ENCODE measurements around the gene TVP23A. TPM values are rescaled to one million over a fixed set of nuclear protein-coding genes. Genes with fewer than 3 reads are reported as not detected.

Gene TVP23A
- total RNA-seq, 1 donor from 2014 or later, result 0.21 TPM

DNA sequence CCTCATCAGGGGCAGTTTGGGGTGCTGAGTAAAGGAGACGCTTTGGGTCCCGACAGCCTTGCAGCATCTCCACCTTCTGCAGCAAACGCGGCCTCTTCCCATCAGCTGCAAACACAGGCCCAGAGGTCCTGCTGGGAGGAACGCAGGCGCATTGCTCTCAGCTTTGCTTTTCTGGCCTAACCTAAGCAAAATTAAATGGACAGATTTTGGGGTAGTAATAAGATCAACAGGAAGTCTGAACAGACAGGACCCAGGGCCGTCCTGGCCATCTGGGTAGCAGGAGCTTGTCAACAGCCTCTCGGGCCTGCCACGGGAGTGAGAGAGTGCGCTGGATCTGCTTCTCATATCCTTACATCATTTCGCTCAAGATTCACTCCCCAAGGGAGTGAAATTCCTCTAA, 67.8 kb downstream of the TVP23A start:
- no peak overlapping the region for H3K4me3 ChIP-seq (ENCODE audit: low read depth, low read length)
- DNase-seq (ENCODE audit: low read depth), result no peak
- no peaks in the 10 kb centered on the region for H3K36me3 ChIP-seq (ENCODE audit: control insufficient read depth, insufficient read depth, low read length)
- TF ChIP-seq, protein P1, sequence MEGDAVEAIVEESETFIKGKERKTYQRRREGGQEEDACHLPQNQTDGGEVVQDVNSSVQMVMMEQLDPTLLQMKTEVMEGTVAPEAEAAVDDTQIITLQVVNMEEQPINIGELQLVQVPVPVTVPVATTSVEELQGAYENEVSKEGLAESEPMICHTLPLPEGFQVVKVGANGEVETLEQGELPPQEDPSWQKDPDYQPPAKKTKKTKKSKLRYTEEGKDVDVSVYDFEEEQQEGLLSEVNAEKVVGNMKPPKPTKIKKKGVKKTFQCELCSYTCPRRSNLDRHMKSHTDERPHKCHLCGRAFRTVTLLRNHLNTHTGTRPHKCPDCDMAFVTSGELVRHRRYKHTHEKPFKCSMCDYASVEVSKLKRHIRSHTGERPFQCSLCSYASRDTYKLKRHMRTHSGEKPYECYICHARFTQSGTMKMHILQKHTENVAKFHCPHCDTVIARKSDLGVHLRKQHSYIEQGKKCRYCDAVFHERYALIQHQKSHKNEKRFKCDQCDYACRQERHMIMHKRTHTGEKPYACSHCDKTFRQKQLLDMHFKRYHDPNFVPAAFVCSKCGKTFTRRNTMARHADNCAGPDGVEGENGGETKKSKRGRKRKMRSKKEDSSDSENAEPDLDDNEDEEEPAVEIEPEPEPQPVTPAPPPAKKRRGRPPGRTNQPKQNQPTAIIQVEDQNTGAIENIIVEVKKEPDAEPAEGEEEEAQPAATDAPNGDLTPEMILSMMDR (IDR thresholded peaks at IDR 0.05; ENCODE audit: insufficient read depth, low read length, poor library complexity, severe bottlenecking), result no peak
- no peaks in the 10 kb centered on the region for H3K27me3 ChIP-seq (ENCODE audit: control insufficient read depth, insufficient read depth, low read length)

GRCh38 chr16:10745841-10746240, 72.8 kb downstream of the TVP23A start:
- Histone ChIP-seq H3K36me3 (ENCODE audit: control insufficient read depth, insufficient read depth, low read length) (no peaks in the 10 kb centered on the region), H3K4me3 (ENCODE audit: low read depth, low read length) (no peak overlapping the region), H3K27me3 (ENCODE audit: control insufficient read depth, insufficient read depth, low read length) (no peaks in the 10 kb centered on the region)
- TF ChIP-seq, protein P1 (IDR thresholded peaks at IDR 0.05; ENCODE audit: insufficient read depth, low read length, poor library complexity, severe bottlenecking), result no peak
- DNase-seq (ENCODE audit: low read depth), result no peak

GRCh38 chr16:10744370-10745030, 74.1 kb downstream of the TVP23A start:
- DNase-seq (ENCODE audit: low read depth), result no peak
- TF ChIP-seq, protein P1 (IDR thresholded peaks at IDR 0.05; ENCODE audit: insufficient read depth, low read length, poor library complexity, severe bottlenecking), result no peak
- peak overlapping the region; percentile 51 for H3K4me3 ChIP-seq (ENCODE audit: low read depth, low read length)
- H3K36me3 ChIP-seq (ENCODE audit: control insufficient read depth, insufficient read depth, low read length), result no peaks in the 10 kb centered on the region
- H3K27me3 ChIP-seq (ENCODE audit: control insufficient read depth, insufficient read depth, low read length), result no peaks in the 10 kb centered on the region

GRCh38 chr16:10743610-10744369, 74.8 kb downstream of the TVP23A start, which contains the start of gene NUBP1:
Gene NUBP1 (plus strand): TSS chr16:10743842. CDS start chr16:10743864, 22 bp downstream.
- TF ChIP-seq, protein P1 (IDR thresholded peaks at IDR 0.05; ENCODE audit: insufficient read depth, low read length, poor library complexity, severe bottlenecking), result no peak
- Histone ChIP-seq H3K4me3 (ENCODE audit: low read depth, low read length) (peak within 1 kb of the TSS; percentile 74), H3K27me3 (ENCODE audit: control insufficient read depth, insufficient read depth, low read length) (no peaks in the 10 kb centered on the region), H3K36me3 (ENCODE audit: control insufficient read depth, insufficient read depth, low read length) (no peaks in the 10 kb centered on the region)
- peak; percentile 89 for DNase-seq (ENCODE audit: low read depth)

DNA sequence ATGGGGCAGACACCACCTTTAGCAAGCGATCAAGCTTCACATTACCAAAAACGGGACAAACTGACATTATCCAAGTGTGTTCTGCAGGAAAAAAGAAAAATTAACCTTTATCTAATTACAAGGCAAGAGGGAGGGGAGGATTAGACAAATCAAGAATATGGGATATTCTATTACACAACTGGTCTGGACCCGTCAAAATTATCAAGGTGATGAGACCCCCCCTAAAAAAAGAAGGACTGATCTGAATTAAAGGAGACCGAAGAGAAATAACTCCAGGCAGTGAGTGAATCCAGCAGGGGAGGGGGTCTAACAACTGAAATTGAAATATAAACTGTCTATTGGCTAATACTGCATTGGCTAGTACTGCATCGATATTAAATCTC, 75.4 kb downstream of the TVP23A start:
- DNase-seq (ENCODE audit: low read depth), result no peak
- Histone ChIP-seq H3K4me3 (ENCODE audit: low read depth, low read length) (peak overlapping the region; percentile 74), H3K27me3 (ENCODE audit: control insufficient read depth, insufficient read depth, low read length) (no peaks in the 10 kb centered on the region), H3K36me3 (ENCODE audit: control insufficient read depth, insufficient read depth, low read length) (no peaks in the 10 kb centered on the region)
- TF ChIP-seq, protein P1 (IDR thresholded peaks at IDR 0.05; ENCODE audit: insufficient read depth, low read length, poor library complexity, severe bottlenecking), result no peak

Data from kidney epithelial cell (primary cell).